MCF 10A (cell line): ENCODE measurements around the gene BTBD2. TPM values are rescaled to one million over a fixed set of nuclear protein-coding genes. Genes with fewer than 3 reads are reported as not detected.

ENCODE experiments used
- BruUV-seq: library from RNA; stranded (reverse); fragments of 400-500 nt; replicated peaks from 2 replicates; lab custom pipeline; 2021; lab: Mats Ljungman, UMichigan
- CTCF ChIA-PET: fragments of 300-600 bp; sonication (Branson Sonifier 250); formaldehyde crosslinking; extraction: SDS; loops from one replicate; lab custom pipeline; 2021; ENCODE audit warnings: antibody characterized with exemption, inconsistent platforms; lab: Yijun Ruan, JAX
- POLR2A ChIA-PET: fragments of 300-600, 350-650 bp; sonication (Branson Sonifier 250); formaldehyde crosslinking; extraction: SDS; loops from one replicate; lab custom pipeline; 2020; ENCODE audit warnings: antibody characterized with exemption, inconsistent platforms; lab: Yijun Ruan, JAX
- DNase-seq: peaks from one replicate; pipeline ENCODE4 v3.0.0-alpha.2; 2018; ENCODE audit not compliant: unreplicated experiment
- H3K27ac Mint-ChIP-seq: one replicate; pipeline ENCODE4 v1.8.0; 2022; ENCODE audit warnings: mild to moderate bottlenecking, low read depth, mixed read lengths; ENCODE audit not compliant: unreplicated experiment
- H3K27me3 Mint-ChIP-seq: one replicate; pipeline ENCODE4 v1.8.0; 2022; ENCODE audit warnings: mixed read lengths; ENCODE audit not compliant: insufficient read depth, unreplicated experiment
- H3K36me3 Mint-ChIP-seq: one replicate; pipeline ENCODE4 v1.8.0; 2022; ENCODE audit warnings: mild to moderate bottlenecking, moderate library complexity, mixed read lengths; ENCODE audit not compliant: insufficient read depth, unreplicated experiment
- H3K4me1 Mint-ChIP-seq: one replicate; pipeline ENCODE4 v1.8.0; 2022; ENCODE audit warnings: mixed read lengths; ENCODE audit not compliant: insufficient read depth, unreplicated experiment
- H3K4me3 Mint-ChIP-seq: one replicate; pipeline ENCODE4 v1.8.0; 2022; ENCODE audit warnings: mild to moderate bottlenecking, moderate library complexity, mixed read lengths; ENCODE audit not compliant: unreplicated experiment
- H3K9me3 Mint-ChIP-seq: one replicate; pipeline ENCODE4 v1.8.0; 2022; ENCODE audit warnings: mixed read lengths; ENCODE audit not compliant: unreplicated experiment
- intact Hi-C: fragments of 100-400 bp; cut with micrococcal nuclease; formaldehyde crosslinking; loops from 2 replicates; pipeline ENCODE4 v1.14.1; 2022
- total RNA-seq: library from RNA; stranded (reverse); gene quantifications from 2 replicates; pipeline ENCODE4 v1.2.3, GENCODE V29; 2022
- TF ChIP-seq, protein P1 (sequence below): fragments of 200-600 bp; IDR thresholded peaks from one replicate; pipeline ENCODE4 v1.8.0; 2022; ENCODE audit warnings: antibody characterized with exemption, mild to moderate bottlenecking; ENCODE audit not compliant: unreplicated experiment

The BTBD2 gene
- total RNA-seq, 1 experiment from 2014 or later: 53.1 TPM

DNA sequence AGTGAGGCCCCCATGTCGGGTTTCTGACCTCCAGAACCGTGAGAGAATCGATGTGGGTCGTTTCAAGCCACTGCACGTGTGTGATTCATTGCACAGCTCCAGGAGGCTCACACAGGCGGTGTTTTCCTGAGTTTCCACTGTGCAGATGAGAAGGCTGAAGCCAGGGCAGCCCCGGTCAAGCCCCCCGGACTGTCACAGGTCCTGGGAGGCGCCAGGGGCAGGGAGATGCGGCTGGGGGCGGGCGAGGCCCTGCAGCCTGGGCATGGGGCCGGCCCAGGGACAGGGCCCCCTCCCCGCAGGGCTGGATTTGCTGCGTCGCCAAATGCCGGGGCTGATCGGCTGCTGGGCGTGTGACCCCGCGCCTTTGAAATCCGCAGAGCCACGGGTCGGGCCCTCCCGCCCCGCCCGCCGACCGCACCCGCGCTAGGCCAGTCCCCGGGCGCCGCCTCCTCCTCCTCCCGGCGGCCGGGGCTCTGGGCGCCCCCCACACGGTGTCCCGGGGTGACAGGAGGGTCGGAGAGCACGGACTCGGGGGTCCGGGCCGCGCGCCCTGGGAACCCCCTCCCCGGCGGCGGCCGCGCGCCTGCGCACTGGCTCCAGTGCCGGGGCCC lies 45.5 kb upstream of the BTBD2 start:
- no TSS peak for BruUV-seq

DNA sequence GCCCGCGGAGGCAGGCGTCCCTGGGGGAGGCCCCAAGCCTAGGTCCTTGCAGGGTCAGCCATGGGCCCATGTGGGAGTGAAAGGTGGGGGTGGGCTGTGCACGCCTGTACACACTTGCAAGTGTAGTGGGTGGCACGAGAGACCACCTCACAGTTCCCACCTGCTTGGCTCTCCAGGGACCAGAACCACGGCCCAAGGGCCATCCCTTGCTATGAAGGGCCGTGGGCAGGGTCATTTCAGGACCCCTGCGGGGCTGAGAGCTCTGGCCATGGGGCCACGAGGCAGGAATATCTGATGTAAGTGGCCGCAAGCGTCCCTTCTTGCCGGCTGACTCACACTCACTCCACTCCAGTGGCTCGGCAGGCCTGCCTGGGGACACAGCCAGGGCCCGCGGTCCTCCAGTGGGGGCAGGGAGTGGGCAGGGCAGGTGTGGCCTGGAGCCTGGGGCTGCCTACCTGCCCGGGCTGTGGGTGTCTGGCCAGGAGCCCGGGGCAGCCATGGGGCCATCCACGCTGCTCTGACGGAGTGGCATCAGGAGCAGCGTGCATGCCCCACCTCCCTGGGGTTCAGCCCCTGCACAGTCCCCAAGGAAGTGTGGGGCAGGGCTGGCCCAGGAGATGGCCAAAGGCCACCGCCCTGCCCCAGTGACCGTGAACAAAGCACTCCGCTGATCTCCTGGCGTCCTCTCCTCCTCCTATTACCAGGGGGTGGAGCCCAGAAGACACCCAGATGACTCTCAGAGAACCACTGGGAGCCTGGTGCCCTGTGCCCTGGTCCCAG lies 44.1 kb upstream of the BTBD2 start:
- no peaks in the 10 kb centered on the region for H3K9me3 Mint-ChIP-seq
- CTCF ChIA-PET: interaction anchor here (0.6 to 1.3 kb wide), 2 partner anchors 40 to 1417 kb away, joined by 4 to 6 read pairs; no protein-coding TSS in a partner anchor
- peaks cover 19% of the 10 kb centered on the region for H3K4me1 Mint-ChIP-seq
- H3K27ac Mint-ChIP-seq: peak overlapping the region; percentile 95
- POLR2A ChIA-PET: interaction anchor here (0.6 to 3.5 kb wide), 18 partner anchors 8 to 784 kb away, joined by 3 to 49 read pairs (median 6); partner anchors contain the start of genes FAM174C and MKNK2
- no peaks in the 10 kb centered on the region for H3K36me3 Mint-ChIP-seq
- DNase-seq: peak; percentile 97
- H3K4me3 Mint-ChIP-seq: peak overlapping the region; percentile 73
- TSS peak; percentile 53 for BruUV-seq
- TF ChIP-seq, protein P1, sequence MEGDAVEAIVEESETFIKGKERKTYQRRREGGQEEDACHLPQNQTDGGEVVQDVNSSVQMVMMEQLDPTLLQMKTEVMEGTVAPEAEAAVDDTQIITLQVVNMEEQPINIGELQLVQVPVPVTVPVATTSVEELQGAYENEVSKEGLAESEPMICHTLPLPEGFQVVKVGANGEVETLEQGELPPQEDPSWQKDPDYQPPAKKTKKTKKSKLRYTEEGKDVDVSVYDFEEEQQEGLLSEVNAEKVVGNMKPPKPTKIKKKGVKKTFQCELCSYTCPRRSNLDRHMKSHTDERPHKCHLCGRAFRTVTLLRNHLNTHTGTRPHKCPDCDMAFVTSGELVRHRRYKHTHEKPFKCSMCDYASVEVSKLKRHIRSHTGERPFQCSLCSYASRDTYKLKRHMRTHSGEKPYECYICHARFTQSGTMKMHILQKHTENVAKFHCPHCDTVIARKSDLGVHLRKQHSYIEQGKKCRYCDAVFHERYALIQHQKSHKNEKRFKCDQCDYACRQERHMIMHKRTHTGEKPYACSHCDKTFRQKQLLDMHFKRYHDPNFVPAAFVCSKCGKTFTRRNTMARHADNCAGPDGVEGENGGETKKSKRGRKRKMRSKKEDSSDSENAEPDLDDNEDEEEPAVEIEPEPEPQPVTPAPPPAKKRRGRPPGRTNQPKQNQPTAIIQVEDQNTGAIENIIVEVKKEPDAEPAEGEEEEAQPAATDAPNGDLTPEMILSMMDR: no peak
- intact Hi-C loops: no loop called here
- H3K27me3 Mint-ChIP-seq: no peaks in the 10 kb centered on the region

More for the DNA sequence above, 45.5 kb upstream of the BTBD2 start:
- Mint-ChIP-seq H3K27me3 (no peaks in the 10 kb centered on the region), H3K36me3 (no peaks in the 10 kb centered on the region), H3K27ac (peak overlapping the region; percentile 95), H3K4me1 (peaks cover 16% of the 10 kb centered on the region), H3K9me3 (no peaks in the 10 kb centered on the region), H3K4me3 (peak overlapping the region; percentile 73)
- TF ChIP-seq, protein P1: no peak
- CTCF ChIA-PET: interaction anchor here (0.9 to 1.3 kb wide), 2 partner anchors 41 to 43 kb away, joined by 3 to 6 read pairs; no protein-coding TSS in a partner anchor
- DNase-seq: peak; percentile 78
- POLR2A ChIA-PET: interaction anchor here (1.0 to 3.5 kb wide), 14 partner anchors 9 to 119 kb away, joined by 3 to 49 read pairs (median 4); partner anchors contain the start of gene MKNK2
- intact Hi-C loops: loop anchor here (1.0 kb wide), 1 partner anchor 29 kb away; no protein-coding TSS in a partner anchor

DNA sequence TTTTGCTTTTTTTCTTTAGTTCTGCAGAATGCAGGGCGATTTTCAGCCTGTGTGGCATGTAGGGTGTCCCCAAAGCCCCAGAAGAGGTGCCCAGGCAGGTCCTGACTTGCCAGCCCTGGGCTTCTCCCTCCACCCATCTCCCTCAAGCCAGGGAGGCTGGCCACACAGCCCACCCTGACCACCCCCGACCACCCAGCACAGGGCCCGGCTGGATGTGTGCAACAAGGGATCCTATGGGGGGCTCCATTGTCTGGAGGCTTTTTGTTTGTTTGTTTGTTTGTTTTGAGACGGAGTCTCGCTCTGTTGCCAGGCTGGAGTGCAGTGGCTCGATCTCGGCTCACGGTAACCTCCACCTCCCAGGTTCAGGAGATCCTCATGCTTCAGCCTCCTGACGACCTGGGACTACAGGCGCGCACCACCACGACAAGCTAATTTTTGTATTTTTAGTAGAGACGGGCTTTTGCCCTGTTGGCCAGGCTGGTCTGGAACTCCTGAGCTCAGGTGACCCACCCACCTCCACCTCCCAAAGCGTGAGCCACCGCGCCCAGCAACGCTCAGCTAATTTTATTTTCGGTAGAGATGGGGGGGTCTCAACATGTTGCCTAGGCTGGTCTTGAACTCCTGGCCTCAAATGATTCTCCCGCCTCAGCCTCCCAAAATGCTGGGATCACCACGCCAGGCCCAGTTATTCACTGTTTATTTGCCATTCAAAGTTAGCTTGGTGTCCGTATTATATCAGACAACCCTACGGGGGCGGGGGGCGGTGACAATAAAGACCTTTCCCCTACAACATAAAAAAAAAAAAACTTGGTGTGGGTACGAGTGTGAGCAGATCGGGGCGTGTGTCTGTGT lies 43.3 kb upstream of the BTBD2 start:
- H3K36me3 Mint-ChIP-seq: no peaks in the 10 kb centered on the region
- peaks cover 21% of the 10 kb centered on the region for H3K4me1 Mint-ChIP-seq
- DNase-seq: no peak
- BruUV-seq: no TSS peak
- ChIA-PET POLR2A (interaction anchor here (0.9 to 3.5 kb wide), 12 partner anchors 7 to 32 kb away, joined by 3 to 49 read pairs (median 8); partner anchors contain the start of gene MKNK2), CTCF (interaction anchor here (0.6 to 1.1 kb wide), 3 partner anchors 11 to 1418 kb away, joined by 4 to 9 read pairs (median 5); no protein-coding TSS in a partner anchor)
- H3K9me3 Mint-ChIP-seq: no peaks in the 10 kb centered on the region
- H3K27ac Mint-ChIP-seq: peak overlapping the region; percentile 95
- intact Hi-C loops: no loop called here
- H3K27me3 Mint-ChIP-seq: no peaks in the 10 kb centered on the region
- TF ChIP-seq, protein P1: no peak
- H3K4me3 Mint-ChIP-seq: peak overlapping the region; percentile 50
